GM18517 (cell line): ENCODE data around the gene MITF.

Source experiments
- ATAC-seq: cut with Tn5 transposase; IDR thresholded peaks from one replicate; pipeline ENCODE4 v1.9.1; 2021; ENCODE audit warnings: mild to moderate bottlenecking, moderate library complexity; ENCODE audit not compliant: unreplicated experiment

The MITF gene

GRCh38 chr3:69830147-69830546, 90.9 kb downstream of the MITF start:
- no peak for ATAC-seq

- no peak for ATAC-seq
These were observed 92.5 kb downstream of the MITF start for GRCh38 chr3:69831737-69832136.

- ATAC-seq = no peak
These were observed 94.3 kb downstream of the MITF start for GRCh38 chr3:69833591-69833990.

- no peak for ATAC-seq
These were observed 99.0 kb downstream of the MITF start for GRCh38 chr3:69838217-69838616.

GRCh38 chr3:69838696-69839515, 99.6 kb downstream of the MITF start:
- ATAC-seq = no peak

GRCh38 chr3:69842351-69842750, 103.1 kb downstream of the MITF start:
- ATAC-seq = no peak

GRCh38 chr3:69842789-69843188, 103.5 kb downstream of the MITF start:
- no peak for ATAC-seq

- ATAC-seq = no peak
These were observed 105.4 kb downstream of the MITF start for GRCh38 chr3:69844706-69845105.

- ATAC-seq = no peak
These were observed 108.0 kb downstream of the MITF start for GRCh38 chr3:69847303-69847702.

GRCh38 chr3:69848113-69848512, 108.8 kb downstream of the MITF start:
- no peak for ATAC-seq

- no peak for ATAC-seq
These were observed 111.6 kb downstream of the MITF start for GRCh38 chr3:69850849-69851248.

- no peak for ATAC-seq
These were observed 113.8 kb downstream of the MITF start for GRCh38 chr3:69853027-69853426.

GRCh38 chr3:69855436-69856162, 116.3 kb downstream of the MITF start:
- ATAC-seq = no peak

GRCh38 chr3:69856965-69857705, 117.9 kb downstream of the MITF start:
- no peak for ATAC-seq

- ATAC-seq = no peak
These were observed 122.3 kb downstream of the MITF start for GRCh38 chr3:69861556-69861955.

- ATAC-seq = no peak
These were observed 124.9 kb downstream of the MITF start for GRCh38 chr3:69864141-69864540.

- no peak for ATAC-seq
These were observed 125.5 kb downstream of the MITF start for GRCh38 chr3:69864766-69865165.

GRCh38 chr3:69865925-69866679, 126.8 kb downstream of the MITF start:
- no peak for ATAC-seq

GRCh38 chr3:69866988-69867720, 127.9 kb downstream of the MITF start:
- ATAC-seq = no peak

GRCh38 chr3:69867941-69868505, 128.8 kb downstream of the MITF start:
- no peak for ATAC-seq
